Uterus (tissue), 2 donors: ENCODE data around the gene RAB34.

Experiments
- CTCF ChIP-seq, 4 experiments: fragments of 200-600 bp in 2 of 4; fragments of 450-650 bp in 2 of 4; sonication (generic) in 2 of 4; IDR thresholded peaks; one replicate each; pipeline ENCODE4 v1.5.1; 2016 to 2019; ENCODE audit warnings: antibody characterized with exemption in 4 of 4, mild to moderate bottlenecking in 2 of 4, moderate library complexity in 1 of 4
- POLR2A ChIP-seq, 2 donors: fragments of 450-650 bp; IDR thresholded peaks; one replicate each; pipeline ENCODE4 v1.6.1; 2016; ENCODE audit warnings: antibody characterized with exemption in 2 of 2, mild to moderate bottlenecking in 1 of 2, moderate library complexity in 1 of 2

- TF ChIP-seq POLR2A (IDR thresholded peaks at IDR 0.05) (peak in 1 of 2 donors; percentile 30), CTCF (IDR thresholded peaks at IDR 0.05) (peak; percentile 99 to 100 (median 100))
Measured at GRCh38 chr17:28726627-28727491, 9.2 kb upstream of the RAB34 start.
